Uterus (tissue), 2 donors: ENCODE measurements around the gene MYO1D.

Experiments used
- CTCF ChIP-seq, 4 experiments: fragments of 200-600 bp in 2 of 4; fragments of 450-650 bp in 2 of 4; sonication (generic) in 2 of 4; IDR thresholded peaks; one replicate each; pipeline ENCODE4 v1.5.1; 2016 to 2019; ENCODE audit warnings: antibody characterized with exemption in 4 of 4, mild to moderate bottlenecking in 2 of 4, moderate library complexity in 1 of 4
- POLR2A ChIP-seq, 2 donors: fragments of 450-650 bp; IDR thresholded peaks; one replicate each; pipeline ENCODE4 v1.6.1; 2016; ENCODE audit warnings: antibody characterized with exemption in 2 of 2, mild to moderate bottlenecking in 1 of 2, moderate library complexity in 1 of 2

- TF ChIP-seq CTCF (IDR thresholded peaks at IDR 0.05) (no peak), POLR2A (IDR thresholded peaks at IDR 0.05) (no peak)
Observed at GRCh38 chr17:32820440-32820839, 56.5 kb downstream of the MYO1D start.
